NK-92 (cell line): ENCODE measurements around the gene LENG8.
"Not testable (repeated sequence)": the region's sequence is repeated elsewhere in the genome, so short reads cannot be mapped to it uniquely, and the experiment has no call there.

Source experiments
- DNase-seq: peaks from one replicate; lab custom pipeline; 2025; ENCODE audit not compliant: unreplicated experiment; lab: John Stamatoyannopoulos, UW

LENG8 gene

DNA sequence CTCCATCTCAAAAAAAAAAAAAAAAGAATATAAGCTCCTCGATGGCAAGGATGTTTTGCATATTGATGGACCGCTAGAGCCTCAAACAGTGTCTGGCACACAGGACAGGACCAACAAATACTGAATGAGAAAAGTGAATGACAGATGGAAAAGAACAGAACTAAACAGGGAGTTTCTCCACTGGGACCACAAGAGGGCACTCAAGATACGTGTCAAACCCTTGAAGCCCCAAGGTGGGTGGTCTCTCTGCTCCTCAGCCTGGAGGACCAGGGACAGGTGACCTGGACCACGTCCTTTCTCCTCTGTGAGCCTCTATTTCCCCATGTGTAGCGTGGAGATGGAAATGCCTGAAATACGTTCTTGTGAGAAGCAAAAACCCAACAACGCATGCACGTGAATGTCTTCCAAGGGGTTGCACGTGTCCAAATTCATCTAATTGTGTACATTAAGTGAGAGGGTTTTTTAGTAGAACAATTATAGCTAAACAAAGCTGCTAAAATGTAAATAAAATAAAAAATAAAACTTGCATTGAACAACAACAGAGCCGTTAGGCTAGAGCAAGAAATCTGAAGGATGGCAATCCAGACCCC is 29.8 kb downstream of the LENG8 start:
- DNase-seq = no peak

DNA sequence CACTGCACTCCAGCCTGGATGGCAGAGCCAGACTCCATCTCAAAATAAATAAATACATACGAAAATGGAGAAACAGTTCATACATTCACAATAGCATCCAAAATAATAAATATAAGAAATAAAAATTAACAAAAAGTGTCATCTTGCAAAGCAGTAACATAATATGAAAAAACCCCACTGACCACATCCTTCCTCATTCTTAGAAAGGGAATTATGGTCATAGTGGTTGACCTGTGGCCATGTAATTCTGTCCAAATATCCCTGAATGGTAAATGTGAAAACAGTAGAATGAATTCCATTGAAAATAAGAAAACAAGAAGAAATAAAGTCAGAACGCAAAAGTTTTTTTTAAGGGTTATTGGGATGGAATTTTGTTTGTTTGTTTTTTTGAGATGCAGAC is 31.1 kb downstream of the LENG8 start:
- DNase-seq = no peak

DNA sequence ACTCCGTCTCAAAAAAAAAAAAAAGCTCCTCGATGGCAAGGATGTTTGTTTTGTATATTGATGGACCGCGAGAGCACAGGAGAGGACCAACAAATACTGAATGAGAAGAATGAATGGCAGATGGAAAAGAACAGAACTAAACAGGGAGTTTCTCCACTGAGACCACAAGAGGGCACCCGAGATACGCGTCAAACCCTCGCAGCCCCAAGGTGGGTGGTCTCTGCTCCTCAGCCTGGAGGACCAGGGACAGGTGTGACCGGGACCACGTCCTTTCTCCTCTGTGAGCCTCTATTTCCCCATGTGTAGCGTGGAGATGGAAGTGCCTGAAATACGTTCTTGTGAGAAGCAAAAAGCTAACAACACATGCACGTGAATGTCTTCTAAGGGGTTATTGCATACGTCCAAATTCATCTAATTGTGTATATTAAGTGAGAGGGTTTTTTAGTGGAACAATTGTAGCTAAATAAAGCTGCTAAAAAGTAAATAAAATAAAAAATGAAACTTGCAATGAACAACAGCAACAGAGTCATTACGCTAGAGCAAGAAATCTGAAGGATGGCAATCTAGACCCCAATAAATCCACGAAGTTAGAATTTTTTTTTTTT is 32.4 kb downstream of the LENG8 start:
- no peak for DNase-seq

DNA sequence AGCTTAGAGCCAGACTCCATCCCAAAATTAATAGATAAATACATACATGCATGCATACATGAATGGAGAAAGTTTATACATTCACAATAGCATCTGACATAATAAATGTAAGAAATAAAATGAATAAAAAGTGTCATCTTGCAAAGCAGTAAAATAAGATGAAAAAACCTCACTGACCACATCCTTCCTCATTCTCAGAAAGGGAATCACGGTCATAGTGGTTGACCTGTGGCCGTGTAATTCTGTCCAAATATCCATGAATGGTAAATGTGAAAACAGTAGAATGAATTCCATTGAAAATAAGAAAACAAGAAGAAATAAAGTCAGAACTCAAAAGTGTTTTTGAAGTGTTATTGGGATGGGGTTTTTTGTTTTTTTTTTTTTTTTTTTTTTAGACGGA is 33.9 kb downstream of the LENG8 start:
- DNase-seq = no peak

DNA sequence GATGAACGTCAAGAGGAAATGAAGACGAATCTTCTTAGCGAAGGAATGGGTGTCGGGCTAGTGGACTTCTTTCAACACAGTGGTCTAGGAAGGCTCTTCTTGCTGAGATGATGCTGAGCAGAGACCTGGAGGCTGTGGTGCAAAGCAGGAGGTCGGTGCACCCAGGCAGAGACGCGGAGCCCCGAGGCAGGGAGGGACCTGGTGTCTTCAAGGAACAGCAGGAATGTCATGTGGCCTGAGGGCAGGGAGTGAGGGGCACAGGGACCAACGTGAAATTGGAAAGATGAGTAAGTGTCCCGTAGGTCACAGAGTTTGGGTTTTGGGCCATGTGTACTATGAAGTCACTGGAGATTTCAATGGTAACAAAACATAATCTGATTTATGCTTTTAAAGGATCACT is 35.5 kb downstream of the LENG8 start:
- no peak for DNase-seq

DNA sequence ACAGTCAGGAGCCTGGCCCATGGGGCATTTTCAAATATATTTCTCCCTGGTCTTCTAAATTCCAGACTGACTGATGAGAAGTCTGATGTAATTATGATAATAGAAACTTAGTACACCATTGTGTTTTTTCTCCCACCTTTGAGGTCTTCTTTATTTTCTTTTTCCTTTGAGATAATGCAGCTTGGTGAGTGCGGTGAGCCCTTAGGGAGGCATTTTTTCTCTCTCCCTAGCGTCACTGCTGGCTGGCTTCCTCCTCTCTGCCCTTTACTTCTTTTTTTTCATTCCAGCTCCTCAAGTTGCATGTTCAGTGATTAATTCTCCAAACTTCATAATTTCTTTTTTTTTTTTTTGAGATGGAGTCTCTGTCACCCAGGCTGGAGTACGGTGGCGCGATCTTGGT is 36.9 kb downstream of the LENG8 start:
- no peak for DNase-seq

DNA sequence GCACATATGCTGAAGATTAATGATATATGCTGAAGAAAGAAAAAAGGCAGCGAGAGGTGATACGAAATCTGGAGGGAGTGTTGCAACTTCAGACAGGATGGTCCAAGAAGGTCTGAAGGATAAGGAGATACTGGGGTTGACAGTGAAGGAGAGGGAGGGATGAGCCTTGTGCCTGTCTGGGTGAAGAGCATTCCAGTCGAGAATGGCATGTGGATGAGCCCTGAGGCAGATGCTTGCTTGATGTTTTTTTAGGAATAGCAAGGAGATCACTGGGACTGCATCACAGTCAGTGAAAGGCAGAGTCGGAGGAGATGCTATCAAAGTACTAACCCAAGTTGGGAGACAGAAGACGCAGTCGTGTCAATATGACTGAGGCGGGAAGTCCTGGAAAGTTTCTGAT is 40.3 kb downstream of the LENG8 start:
- DNase-seq = no peak

DNA sequence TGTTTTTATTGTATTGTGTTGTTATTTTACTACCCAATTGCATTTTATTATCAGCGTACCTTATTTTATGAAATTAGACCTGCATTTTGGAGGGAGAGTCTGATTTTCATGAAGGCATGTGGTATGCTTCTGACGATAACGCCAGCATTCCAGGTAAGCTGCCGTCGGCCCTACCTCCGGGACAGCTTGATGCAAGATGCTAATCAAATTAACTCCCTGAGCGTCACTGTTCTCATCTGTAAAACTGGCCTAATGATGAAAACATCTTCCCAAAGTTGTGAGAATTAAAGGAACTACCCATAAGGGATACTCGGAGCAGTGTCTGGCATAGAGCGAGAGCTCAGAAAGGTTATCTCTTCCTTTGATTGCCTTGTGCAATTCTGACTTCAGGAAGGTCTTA is 40.8 kb downstream of the LENG8 start:
- no peak for DNase-seq

DNA sequence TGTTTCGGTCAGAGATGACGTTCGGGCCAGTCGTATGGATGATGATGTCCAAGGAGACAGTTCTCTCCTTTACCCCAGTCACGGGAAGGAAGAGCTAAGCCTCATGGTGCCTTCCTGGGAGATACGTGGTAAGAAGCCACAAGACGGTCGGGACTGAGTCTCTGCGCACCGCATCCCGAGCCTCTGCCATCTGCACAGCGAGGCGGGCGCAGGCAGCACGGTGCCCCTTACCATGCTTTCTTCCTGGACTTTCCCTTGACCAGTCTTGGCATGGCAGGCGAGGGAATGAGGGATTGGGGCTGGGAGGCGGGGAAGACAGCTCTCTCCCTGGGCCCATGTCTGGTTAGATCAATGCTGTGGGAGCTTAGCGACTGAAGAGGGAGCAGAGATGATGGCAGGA is 43.6 kb downstream of the LENG8 start:
- no peak for DNase-seq

DNA sequence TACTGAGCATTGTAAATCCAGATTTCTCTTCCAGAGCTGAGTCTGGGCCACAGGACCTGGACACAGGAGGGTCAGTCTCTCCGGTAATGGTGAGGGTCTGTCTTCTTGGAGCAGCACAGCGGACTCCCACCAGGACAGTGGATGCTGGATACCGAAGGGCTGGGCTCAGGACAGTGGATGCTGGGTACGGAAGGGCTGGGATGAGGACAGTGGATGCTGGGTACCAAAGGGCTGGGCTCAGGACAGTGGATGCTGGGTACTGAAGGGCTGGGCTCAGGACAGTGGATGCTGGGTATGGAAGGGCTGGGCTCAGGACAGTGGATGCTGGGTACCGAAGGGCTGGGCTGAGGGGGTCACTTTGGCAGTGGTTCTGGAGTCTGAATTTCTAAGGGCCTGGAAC is 44.1 kb downstream of the LENG8 start:
- DNase-seq = not testable (repeated sequence)

DNA sequence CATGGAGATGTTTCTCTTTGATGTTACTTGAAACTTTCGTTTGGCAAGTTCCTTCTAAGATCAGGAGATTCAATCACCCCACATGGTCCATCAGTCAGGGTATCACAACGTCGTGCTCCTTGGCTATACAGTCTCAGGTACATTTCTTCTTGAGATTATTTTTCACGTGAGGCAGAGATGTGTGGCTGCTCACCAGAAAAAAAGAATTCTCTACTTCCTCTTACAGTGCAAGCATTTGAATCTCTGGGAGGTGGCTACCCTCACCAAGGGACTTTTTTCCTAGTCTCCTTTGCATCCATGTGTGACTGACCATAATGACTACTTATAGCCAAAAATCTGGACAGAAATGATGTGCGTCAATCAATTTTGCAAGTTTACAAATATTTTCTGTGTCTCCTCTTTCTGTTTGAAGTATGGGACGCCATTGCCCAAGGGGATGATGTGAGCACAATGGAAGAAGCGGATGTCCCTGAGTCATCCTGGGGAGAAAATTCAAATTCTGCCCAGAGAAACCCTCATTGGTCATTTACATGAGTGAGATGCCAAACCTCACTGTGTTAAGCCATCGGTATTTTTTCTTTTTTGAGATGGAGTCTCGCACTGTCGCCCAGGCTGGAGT is 45.1 kb downstream of the LENG8 start:
- DNase-seq = no peak

DNA sequence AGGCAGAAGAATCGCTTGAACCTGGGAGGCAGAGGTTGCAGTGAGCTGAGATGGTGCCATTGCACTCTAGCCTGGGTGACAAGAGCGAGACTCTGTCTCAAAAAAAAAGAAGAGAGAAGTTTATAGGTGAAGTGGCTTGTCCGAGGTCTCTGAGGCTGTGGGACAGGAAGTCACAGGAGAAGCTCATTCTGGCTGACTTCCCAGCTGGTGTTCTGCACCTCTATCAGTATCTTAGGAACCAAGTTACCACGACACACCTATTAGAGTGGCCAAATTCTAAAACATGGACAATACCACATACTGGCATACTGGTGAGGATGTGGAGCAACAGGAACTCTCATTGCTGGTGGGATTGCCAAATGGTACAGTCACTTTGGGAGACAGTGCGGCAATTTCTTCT is 46.3 kb downstream of the LENG8 start:
- not testable (repeated sequence) for DNase-seq

DNA sequence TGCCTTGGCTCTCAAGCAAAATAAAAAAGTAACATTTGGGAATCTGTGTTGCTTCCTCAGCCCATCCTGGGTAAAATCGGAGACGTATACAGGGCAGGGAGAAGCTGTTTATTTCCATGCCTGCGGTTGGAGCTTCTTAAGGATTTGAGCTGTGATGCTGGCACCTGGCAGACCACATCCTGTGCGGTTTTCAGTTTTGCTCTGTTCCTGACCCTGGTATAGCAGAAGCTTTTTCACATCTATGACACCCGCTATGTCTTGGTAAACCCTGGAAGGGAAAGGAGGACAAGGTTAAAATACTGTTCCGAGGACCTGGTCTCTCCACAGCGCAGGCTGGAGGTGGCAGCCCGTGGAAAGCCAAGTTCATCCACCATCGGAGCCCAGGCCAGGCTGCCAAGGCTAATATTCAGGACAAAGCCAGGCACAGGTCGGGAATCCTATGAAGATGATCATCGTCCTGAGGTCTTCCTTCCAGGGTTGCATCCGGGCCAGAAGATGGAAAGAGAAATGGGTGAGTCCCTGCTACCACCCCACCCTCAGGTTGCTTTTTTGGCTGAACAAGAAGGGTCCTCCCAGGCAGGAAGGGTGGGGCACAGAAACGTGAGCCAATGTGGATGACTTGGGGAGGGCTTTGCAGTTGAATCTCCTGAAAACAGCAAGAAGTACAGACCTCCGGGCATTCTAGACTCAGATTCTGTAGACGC is 48.9 kb downstream of the LENG8 start:
- DNase-seq = not testable (repeated sequence)

DNA sequence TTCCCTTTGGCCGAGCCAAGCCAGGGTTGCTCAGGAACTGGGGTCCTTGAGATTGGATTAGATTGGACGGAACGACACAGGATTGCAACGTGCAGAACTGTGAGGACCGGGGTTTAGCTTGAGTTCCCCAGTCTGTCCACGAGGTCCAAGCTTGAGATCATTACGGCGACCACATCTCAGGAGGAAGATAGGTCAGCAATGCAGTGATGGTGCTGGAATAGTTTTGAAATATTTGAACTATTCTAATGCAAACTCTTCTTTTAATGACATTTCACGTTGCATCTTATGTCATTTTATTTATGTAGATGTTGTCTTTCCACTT is 49.4 kb downstream of the LENG8 start:
- DNase-seq = not testable (repeated sequence)

DNA sequence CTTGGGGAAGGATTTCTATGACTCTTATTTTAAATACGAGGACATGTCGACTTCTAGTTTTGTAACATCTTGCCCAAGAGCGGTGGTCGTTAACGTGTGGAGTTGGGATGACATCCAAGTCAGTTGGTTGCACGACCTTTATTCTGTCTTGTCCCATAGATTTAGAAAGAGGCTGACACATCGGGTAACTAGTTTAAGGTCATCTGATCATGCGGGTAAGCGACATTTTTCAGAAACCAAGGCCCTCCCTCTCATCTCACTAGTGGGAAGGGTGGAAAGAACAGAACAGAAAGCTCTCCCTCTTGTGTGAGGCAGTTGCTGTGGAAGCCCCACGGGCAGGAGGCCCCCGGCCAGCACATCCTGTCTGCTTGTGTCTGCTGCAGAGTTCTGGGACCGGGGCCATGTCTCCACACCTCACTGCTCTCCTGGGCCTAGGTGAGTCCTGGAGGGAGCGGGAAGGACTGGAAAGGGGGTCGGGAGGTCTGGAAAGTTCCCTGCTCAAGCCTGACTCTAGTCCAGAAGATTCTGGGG is 53.6 kb downstream of the LENG8 start, which contains the start of gene LAIR2:
TSS of gene LAIR2 (plus strand) at position 314 of the 531 bp plus-strand sequence. CDS start at position 402, 88 bp downstream.
- no peak for DNase-seq

DNA sequence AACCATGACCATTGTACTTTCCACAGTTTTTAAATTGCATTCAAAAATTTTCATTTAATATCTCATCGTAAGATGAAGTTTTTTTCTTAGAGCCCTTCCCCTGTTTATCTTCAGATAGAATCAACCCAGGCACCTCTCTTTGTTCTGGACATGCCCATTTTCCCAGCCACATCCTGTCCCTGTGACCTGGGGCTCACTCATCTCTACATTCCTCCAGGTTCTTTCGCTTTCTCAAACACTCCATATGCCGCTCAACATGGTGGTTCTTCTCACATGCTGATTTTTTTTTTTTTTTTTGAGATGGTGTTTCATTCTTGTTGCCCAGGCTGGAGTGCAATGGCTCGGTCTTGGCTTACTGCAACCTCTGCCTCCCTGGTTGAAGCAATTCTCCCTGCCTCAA is 56.5 kb downstream of the LENG8 start:
- DNase-seq = not testable (repeated sequence)

DNA sequence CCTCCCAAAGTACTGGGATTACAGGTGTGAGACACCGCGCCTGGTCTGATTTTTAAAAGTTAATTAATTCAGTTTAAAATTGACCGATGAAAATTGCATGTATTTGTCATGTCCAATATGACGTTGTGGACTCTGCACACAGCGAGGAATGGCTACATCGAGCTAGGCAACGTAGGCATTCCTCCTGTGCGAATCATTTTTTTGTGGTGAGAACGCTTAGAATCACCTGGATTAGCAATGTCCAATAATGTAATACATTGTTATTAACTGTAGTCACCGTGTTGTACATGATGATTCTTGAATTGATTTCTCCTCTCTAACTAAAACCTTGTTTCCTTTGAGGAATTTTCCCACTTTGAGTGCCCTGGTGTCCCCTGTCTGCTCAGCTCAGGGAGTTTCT is 57.1 kb downstream of the LENG8 start:
- DNase-seq = no peak

DNA sequence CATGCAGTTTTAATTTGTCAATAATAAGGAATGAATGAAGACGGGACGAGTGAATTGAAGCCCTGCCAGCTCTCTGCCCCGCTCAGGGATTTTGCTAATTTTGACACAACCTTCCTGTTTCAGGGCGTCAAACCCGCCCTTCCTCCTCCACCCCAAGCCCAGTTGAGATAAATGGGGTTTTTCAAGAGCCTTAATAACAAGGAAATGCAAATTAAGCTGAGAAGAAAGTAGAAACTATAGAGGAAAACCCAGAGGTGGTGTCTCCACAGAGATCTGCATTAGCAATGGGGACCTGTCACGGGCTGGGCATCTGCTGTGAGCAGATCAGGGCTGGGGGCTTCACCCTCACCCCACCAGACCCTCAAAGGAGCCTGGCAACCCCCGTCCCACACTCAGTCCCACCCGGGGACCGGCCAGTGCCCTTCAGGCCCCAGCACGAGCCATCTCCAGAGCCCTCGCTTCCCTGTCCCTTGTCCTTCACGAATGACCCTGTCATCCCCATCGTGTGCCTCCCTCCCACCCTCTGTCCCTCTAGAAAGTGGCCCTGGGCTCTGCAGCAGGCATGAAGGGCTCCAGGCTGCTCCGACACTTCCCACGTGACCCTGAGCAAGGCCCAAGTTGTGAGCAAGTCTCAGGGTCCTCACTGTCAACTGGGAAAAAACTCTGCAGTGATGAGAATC is 58.2 kb downstream of the LENG8 start:
- DNase-seq = not testable (repeated sequence)

DNA sequence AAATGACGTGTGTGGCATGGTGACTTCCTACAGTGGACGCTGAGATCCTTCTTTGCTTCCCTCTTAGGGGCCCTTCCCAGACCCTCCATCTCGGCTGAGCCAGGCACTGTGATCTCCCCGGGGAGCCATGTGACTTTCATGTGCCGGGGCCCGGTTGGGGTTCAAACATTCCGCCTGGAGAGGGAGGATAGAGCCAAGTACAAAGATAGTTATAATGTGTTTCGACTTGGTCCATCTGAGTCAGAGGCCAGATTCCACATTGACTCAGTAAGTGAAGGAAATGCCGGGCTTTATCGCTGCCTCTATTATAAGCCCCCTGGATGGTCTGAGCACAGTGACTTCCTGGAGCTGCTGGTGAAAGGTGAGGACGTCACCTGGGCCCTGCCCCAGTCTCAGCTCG is 58.8 kb downstream of the LENG8 start:
- no peak for DNase-seq

DNA sequence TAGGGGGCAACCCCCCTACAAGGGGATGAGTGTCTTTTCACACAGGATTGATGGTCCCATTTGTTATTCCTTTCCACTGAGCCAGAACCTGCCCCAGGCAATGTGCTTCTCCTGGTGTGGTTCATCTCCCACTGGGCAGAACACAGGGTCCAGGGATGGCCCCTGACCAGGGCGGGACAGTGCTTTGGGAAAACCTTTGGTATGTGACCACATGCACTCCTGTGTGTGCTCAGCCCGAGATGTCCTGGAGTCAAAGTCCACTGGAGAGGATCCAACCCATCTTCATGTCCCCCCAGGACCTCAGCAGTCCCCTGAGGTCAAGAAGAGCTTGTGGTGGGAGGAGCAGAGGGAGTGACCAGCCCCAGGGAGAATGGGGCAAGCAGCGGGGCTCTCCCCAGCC is 59.5 kb downstream of the LENG8 start:
- not testable (repeated sequence) for DNase-seq

DNA sequence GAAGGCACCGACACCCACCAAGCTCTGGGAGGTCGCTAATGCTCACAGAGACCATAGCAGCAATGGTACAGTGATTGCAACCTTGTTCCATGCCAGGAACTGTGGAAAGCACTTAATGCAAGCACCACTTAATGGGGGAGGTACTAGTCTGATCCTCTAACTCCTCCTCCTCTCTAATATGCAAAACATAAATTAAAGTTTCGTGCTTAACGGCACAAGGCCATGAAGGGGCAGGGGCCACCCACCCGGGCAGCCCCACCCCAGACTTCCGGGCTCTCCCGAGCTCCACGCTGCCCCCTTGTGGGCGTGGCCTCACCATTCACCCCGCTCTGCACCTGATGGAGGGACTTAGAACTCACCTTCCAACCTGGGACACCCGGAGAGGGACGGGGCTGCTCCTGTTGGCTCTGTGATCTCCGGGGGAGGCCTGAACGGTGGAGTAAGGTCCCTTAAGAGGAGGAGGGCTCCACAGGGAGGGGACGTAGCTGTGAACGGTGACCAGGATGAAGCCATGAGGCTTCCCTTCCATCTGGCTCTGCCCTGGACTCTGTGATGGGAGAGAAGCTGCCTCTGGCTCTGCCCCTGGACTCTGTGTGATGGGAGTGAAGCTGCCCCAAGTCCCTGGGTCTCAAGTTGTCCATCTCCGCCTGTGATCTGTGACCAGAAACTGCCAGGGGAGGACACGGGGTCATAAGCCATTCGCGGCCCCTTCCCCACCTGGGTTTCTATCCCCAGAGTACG is 60.4 kb downstream of the LENG8 start:
- not testable (repeated sequence) for DNase-seq
